Stimulated activated CD8-positive, alpha-beta memory T cell treated with anti-CD3 and anti-CD28 coated beads, Interleukin-15, amount 100 ng/mL, for 4 hours (primary cell): ENCODE results near the gene MACROD2.

ENCODE experiments used
- DNase-seq, 2 donors: peaks; one replicate each; pipeline ENCODE4 v3.0.0-alpha.2; 2020; ENCODE audit warnings: low read depth in 2 of 2

MACROD2 gene

GRCh38 chr20:15619816-15620215 is 1624.5 kb downstream of the MACROD2 start:
- no peak for DNase-seq

GRCh38 chr20:15622368-15622767 is 1627.1 kb downstream of the MACROD2 start:
- DNase-seq, result no peak

GRCh38 chr20:15623215-15623614 is 1627.9 kb downstream of the MACROD2 start:
- no peak for DNase-seq

- no peak for DNase-seq
These were observed 1630.7 kb downstream of the MACROD2 start for GRCh38 chr20:15625981-15626380.

GRCh38 chr20:15627089-15627488 is 1631.8 kb downstream of the MACROD2 start:
- DNase-seq, result no peak

- no peak for DNase-seq
These were observed 1632.2 kb downstream of the MACROD2 start for GRCh38 chr20:15627501-15627903.

GRCh38 chr20:15628851-15629353 is 1633.6 kb downstream of the MACROD2 start:
- no peak for DNase-seq

- DNase-seq, result no peak
These were observed 1635.0 kb downstream of the MACROD2 start for GRCh38 chr20:15630360-15630759.

- no peak for DNase-seq
These were observed 1637.4 kb downstream of the MACROD2 start for GRCh38 chr20:15632680-15633079.

GRCh38 chr20:15634102-15634501 is 1638.8 kb downstream of the MACROD2 start:
- no peak for DNase-seq

- no peak for DNase-seq
These were observed 1642.2 kb downstream of the MACROD2 start for GRCh38 chr20:15637546-15637945.

- no peak for DNase-seq
These were observed 1642.8 kb downstream of the MACROD2 start for GRCh38 chr20:15637950-15638754.

GRCh38 chr20:15638816-15639215 is 1643.5 kb downstream of the MACROD2 start:
- no peak for DNase-seq

- DNase-seq, result no peak
These were observed 1644.5 kb downstream of the MACROD2 start for GRCh38 chr20:15639839-15640238.

- no peak for DNase-seq
These were observed 1646.8 kb downstream of the MACROD2 start for GRCh38 chr20:15642109-15642508.

- no peak for DNase-seq
These were observed 1647.4 kb downstream of the MACROD2 start for GRCh38 chr20:15642676-15643075.

- no peak for DNase-seq
These were observed 1648.4 kb downstream of the MACROD2 start for GRCh38 chr20:15643713-15644112.

GRCh38 chr20:15645816-15646215 is 1650.5 kb downstream of the MACROD2 start:
- no peak for DNase-seq

- no peak for DNase-seq
These were observed 1658.3 kb downstream of the MACROD2 start for GRCh38 chr20:15653396-15654207.

- DNase-seq, result no peak
These were observed 1658.9 kb downstream of the MACROD2 start for GRCh38 chr20:15654208-15654649.

- DNase-seq, result no peak
These were observed 1660.1 kb downstream of the MACROD2 start for GRCh38 chr20:15655295-15655874.

- no peak for DNase-seq
These were observed 1660.8 kb downstream of the MACROD2 start for GRCh38 chr20:15656124-15656523.
